ENCODE measurements around the gene NDUFV3.
A peak's percentile ranks its signal among the peaks of the same experiment; 100 is the strongest.
"Not testable (repeated sequence)": the region's sequence is repeated elsewhere in the genome, so short reads cannot be mapped to it uniquely, and the experiment has no call there.

The NDUFV3 gene

DNA sequence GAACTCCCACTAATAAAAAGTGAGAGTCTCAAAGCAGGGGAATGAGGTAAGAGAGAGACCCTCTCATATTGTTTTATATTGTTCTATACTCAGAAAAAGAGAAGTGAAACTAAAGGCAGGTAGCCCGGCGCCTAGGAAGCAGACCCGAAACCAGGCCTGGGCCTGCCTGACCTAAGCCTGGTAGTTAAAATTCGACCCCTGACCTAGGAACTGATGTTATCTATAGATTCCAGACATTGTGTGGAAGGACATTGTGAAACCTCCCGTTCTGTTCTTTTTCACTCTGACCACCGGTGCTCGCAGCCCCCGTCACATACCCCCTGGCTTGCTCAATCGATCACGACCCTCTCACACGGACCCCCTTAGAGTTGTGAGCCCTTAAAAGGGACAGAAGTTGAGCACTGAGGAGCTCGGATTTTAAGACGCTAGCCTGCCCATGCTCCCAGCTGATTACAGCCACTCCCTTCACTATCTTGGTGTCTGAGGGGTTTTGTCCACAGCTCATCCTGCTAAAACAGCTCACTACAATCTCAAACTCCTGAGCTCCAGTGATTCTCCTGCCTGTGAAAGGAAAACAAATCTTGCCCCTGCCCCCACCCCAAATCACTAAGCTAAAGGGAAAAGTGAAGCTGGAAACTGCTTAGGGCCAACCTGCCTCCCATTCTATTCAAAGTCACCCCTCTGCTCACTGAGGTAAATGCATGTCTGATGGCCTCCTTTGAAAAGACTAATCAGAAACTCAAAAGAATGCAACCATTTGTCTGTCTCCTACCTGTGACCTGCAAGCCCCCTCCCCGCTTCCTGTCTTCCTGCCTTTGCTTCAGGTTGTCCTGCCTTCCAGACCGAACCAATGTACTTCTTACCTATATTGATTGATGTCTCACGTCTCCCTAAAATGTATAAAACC is 44.2 kb downstream of the NDUFV3 start:
- not testable (repeated sequence) for DNase-seq

GRCh38 chr21:42937960-42938605 is 45.0 kb downstream of the NDUFV3 start:
- no peak for DNase-seq

GRCh38 chr21:42938606-42938995 is 45.5 kb downstream of the NDUFV3 start:
- not testable (repeated sequence) for DNase-seq

DNA sequence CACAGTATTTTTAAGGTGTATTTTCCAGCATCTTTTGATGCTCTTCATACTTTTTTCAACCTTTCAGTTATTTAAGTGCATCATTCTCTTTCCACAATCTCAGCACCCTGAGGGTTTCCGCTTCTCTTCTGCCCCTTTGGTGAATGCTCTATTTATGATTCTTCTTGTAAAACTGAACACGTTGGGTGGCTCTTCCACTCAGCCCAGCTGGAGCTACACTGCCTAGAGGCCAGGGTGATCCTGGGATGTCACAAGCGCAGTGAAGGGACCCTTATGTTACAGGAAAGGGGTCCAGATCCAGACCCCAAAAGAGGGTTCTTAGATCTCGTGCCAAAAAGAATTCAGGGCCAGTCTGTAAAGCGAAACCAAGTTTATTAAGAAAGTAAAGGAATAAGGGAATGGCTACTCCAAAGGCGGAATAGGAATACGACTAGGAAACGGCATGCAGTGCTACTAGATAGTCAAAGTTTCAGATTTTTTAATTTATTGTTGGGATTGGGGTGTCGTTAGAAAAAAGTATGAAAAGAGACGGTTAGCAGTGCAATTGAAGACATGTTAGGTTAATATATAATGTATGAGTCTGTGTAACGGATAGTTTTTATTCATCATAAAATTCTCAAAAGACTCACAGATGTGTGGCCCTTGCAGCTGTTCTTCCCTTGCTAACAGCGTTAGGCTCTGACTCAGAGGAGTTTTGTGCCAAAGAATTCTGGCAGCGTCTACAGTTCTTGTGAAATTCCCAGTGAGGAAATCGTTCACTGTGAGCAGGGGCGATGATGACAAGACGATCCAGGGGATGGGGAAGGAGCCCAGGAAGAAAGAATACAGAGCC is 46.7 kb downstream of the NDUFV3 start:
- peak; percentile 39 for DNase-seq

DNA sequence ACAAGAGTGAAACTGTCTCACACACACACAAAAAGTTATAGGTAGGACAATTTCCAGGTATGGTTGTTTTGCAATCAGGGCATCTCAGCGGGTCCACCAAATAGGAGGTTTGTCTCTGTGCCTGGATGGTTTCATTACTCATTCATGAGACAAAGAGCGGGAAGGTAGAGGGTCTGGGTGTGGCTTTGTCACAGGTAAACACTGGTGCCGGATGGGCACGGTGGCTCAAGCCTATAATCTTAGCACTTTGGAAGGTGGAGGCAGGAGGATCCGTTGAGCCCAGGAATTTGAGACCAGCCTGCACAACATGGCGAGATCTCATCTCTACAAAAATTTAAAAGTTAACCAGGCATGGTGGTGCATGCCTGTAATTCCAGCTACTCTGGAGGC is 48.6 kb downstream of the NDUFV3 start:
- DNase-seq, result no peak

- no peak for DNase-seq
Observed at GRCh38 chr21:42942244-42942643, 49.1 kb downstream of the NDUFV3 start.

- not testable (repeated sequence) for DNase-seq
Observed at GRCh38 chr21:42949094-42949755, 56.1 kb downstream of the NDUFV3 start.

DNA sequence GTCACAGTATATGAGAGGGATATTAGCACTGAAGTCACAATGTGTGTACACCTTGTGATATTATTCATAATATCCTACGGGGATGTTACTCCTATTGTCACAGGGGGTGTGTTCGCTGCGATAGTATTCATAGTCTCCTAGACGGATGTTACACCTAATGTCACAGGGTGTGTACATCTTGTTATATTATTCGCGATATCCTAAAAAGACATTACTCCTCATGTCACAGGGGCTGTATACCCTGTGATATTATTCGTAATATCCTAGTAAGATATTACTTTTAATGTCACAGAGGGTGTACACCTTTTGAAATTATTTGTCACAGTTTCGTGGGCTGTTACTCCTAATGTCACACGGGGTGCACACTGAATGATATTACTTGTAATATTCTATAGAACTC is 58.1 kb downstream of the NDUFV3 start:
- DNase-seq, result not testable (repeated sequence)

DNA sequence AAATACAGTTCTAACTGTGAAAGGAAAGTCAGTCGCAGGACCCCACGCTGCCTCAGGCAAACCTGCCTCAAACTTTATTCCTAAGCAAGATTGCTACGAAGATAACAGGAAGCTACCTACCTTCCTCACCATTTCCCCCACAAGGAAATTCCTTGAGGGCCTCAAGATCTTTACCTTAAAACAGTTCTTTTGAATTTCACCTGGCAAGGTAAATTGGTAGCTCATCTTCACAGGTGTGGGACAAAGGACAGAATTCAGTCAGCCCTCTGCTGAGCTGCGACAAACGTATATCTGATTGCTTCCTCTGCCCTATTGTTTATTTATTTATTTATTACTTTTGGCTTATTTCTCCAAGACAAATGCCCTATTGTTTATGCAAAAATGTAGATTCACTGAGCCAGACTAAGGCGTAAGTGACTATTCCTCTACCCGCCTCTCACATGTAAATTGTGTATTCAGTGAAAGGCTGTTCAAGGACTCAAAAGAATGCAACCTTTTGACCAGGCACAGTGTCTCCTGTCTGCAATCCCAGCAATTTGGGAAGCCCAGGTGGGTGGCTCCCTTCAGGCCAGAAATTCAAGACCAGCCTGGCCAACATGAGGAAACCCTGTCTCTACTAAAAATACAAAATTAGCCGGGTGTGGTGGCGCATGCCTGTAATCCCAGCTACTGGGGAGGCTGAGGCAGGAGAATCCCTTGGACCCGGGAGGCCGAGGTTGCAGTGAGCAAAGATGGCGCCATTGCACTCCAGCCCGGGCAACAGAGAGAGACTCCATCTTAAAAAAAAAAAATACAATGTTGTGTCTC is 63.9 kb downstream of the NDUFV3 start:
- DNase-seq, result no peak

DNA sequence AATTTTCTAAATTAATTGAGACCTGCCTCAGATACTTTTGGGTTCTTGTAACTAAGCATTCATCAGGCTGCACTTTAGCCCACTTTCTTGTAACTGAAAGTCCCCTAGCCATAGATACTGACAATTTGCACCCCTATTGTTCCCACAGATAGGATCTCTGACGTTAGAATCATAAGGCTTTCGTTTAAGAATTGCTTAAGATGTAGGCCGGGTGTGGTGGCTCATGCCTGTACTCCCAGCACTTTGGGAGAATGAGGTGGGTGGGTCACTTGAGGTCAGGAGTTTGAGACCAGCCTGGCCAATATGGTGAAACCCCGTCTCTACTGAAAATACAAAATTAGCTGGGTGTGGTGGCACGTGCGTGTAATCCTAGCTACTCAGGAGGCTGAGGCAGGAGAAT is 65.0 kb downstream of the NDUFV3 start:
- DNase-seq, result not testable (repeated sequence)

DNA sequence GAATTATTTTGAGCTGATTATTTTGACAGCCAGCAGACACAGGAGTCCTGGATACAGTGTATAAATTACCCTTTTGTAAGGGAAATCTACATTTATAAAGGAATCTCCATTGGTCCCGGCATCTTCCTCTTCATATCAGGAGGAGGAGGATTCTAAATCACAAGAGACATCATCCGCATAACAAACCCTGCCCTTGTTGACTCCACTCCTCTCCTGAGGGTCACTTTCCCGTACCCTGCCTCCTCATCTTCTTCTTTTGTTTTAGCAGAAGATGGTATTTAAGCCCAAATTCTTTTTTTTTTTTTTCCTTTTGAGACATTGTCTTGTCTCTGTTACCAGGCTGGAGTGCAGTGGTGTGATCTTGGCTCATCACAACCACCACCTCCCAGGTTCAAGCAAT is 66.6 kb downstream of the NDUFV3 start:
- DNase-seq, result no peak

GRCh38 chr21:42962380-42963007 is 69.4 kb downstream of the NDUFV3 start:
- no peak for DNase-seq

All from 8988T (cell line).